Stimulated activated naive CD4-positive, alpha-beta T cell treated with Interleukin-2 at 50 U/mL for 16 hours (primary cell): ENCODE data around the gene PDZD4.
A peak's percentile ranks its signal among the peaks of the same experiment; 100 is the strongest.

Experiments
- DNase-seq: peaks from one replicate; lab custom pipeline; 2025; lab: John Stamatoyannopoulos, UW

PDZD4 gene

GRCh38 chrX:153806999-153807575, 23.3 kb downstream of the PDZD4 start:
- no peak for DNase-seq

- no peak for DNase-seq
Measured at GRCh38 chrX:153805436-153805835, 24.9 kb downstream of the PDZD4 start.

- DNase-seq, result no peak
Measured at GRCh38 chrX:153804621-153805020, 25.7 kb downstream of the PDZD4 start.

GRCh38 chrX:153804100-153804595, 26.2 kb downstream of the PDZD4 start:
- DNase-seq, result no peak

GRCh38 chrX:153803211-153804099, 26.9 kb downstream of the PDZD4 start:
- DNase-seq, result no peak

GRCh38 chrX:153802513-153803045, 27.8 kb downstream of the PDZD4 start:
- DNase-seq, result no peak

- no peak for DNase-seq
Measured at GRCh38 chrX:153801669-153802068, 28.7 kb downstream of the PDZD4 start.

- DNase-seq, result no peak
Measured at GRCh38 chrX:153800746-153801145, 29.6 kb downstream of the PDZD4 start.

- DNase-seq, result no peak
Measured at GRCh38 chrX:153800177-153800722, 30.1 kb downstream of the PDZD4 start.

- DNase-seq, result no peak
Measured at GRCh38 chrX:153799326-153799725, 31.0 kb downstream of the PDZD4 start.

GRCh38 chrX:153797415-153798015, 32.8 kb downstream of the PDZD4 start:
- no peak for DNase-seq

GRCh38 chrX:153794897-153795816, 35.2 kb downstream of the PDZD4 start:
- peak; percentile 7 for DNase-seq

GRCh38 chrX:153794018-153794896, 36.1 kb downstream of the PDZD4 start, which contains the start of the genes IDH3G and SSR4:
Gene IDH3G (minus strand): TSS chrX:153794375. CDS start chrX:153794326, 49 bp downstream.
Gene SSR4 (plus strand): TSS chrX:153794668. CDS start chrX:153794688, 20 bp downstream.
- peak; percentile 88 for DNase-seq

GRCh38 chrX:153793291-153793690, 37.1 kb downstream of the PDZD4 start:
- no peak for DNase-seq

- DNase-seq, result no peak
Measured at GRCh38 chrX:153792368-153792767, 38.0 kb downstream of the PDZD4 start.

GRCh38 chrX:153791104-153791852, 39.1 kb downstream of the PDZD4 start:
- DNase-seq, result no peak

GRCh38 chrX:153789654-153790053, 40.7 kb downstream of the PDZD4 start:
- no peak for DNase-seq

- DNase-seq, result no peak
Measured at GRCh38 chrX:153786669-153787068, 43.7 kb downstream of the PDZD4 start.

GRCh38 chrX:153784325-153784967, 45.9 kb downstream of the PDZD4 start:
- no peak for DNase-seq
